Measurements from ENCODE around the gene CAVIN2.

Gene CAVIN2

GRCh38 chr2:191847764-191848163 lies 876 bp upstream of the CAVIN2 start:
- Histone ChIP-seq H3K36me3 (ENCODE audit: insufficient read depth, low read length) (no peaks in the 10 kb centered on the region), H2AFZ (ENCODE audit: low read length) (no peak overlapping the region), H3K4me2 (ENCODE audit: low read length) (no peak overlapping the region), H3F3A (ENCODE audit: insufficient read depth, low read length) (no peaks in the 10 kb centered on the region), H3K27ac (ENCODE audit: low read depth, low read length, poor library complexity, severe bottlenecking) (no peak overlapping the region), H4K20me1 (ENCODE audit: insufficient read depth, low read length) (no peaks in the 10 kb centered on the region), H3K4me1 (ENCODE audit: insufficient read depth, low read length, severe bottlenecking) (no peaks in the 10 kb centered on the region), H3K9me3 (ENCODE audit: low read length) (no peaks in the 10 kb centered on the region), H3K79me2 (ENCODE audit: insufficient read depth, low read length) (no peaks in the 10 kb centered on the region), H3K9ac (ENCODE audit: low read length) (no peak overlapping the region), H3K9me2 (ENCODE audit: low read depth, low read length) (no peaks in the 10 kb centered on the region), H3K27me3 (ENCODE audit: insufficient read depth, low read length) (no peaks in the 10 kb centered on the region), H3K4me3 (ENCODE audit: low read depth, low read length, poor library complexity, severe bottlenecking) (no peak overlapping the region)
- TF ChIP-seq CTCF (IDR thresholded peaks at IDR 0.05; ENCODE audit: low read length) = no peak
- TF ChIP-seq EZH2 (IDR thresholded peaks at IDR 0.05; ENCODE audit: borderline replicate concordance, low read length) = no peak

GRCh38 chr2:191845876-191846514 lies 893 bp downstream of the CAVIN2 start:
- Histone ChIP-seq H3K4me2 (ENCODE audit: low read length) (no peak overlapping the region), H3K9me2 (ENCODE audit: low read depth, low read length) (no peaks in the 10 kb centered on the region), H3K27ac (ENCODE audit: low read depth, low read length, poor library complexity, severe bottlenecking) (no peak overlapping the region), H3K9me3 (ENCODE audit: low read length) (no peaks in the 10 kb centered on the region), H3K79me2 (ENCODE audit: insufficient read depth, low read length) (no peaks in the 10 kb centered on the region), H3K36me3 (ENCODE audit: insufficient read depth, low read length) (no peaks in the 10 kb centered on the region), H3K4me3 (ENCODE audit: low read depth, low read length, poor library complexity, severe bottlenecking) (no peak overlapping the region), H2AFZ (ENCODE audit: low read length) (no peak overlapping the region), H3K27me3 (ENCODE audit: insufficient read depth, low read length) (no peaks in the 10 kb centered on the region), H3F3A (ENCODE audit: insufficient read depth, low read length) (no peaks in the 10 kb centered on the region), H3K9ac (ENCODE audit: low read length) (no peak overlapping the region), H3K4me1 (ENCODE audit: insufficient read depth, low read length, severe bottlenecking) (no peaks in the 10 kb centered on the region), H4K20me1 (ENCODE audit: insufficient read depth, low read length) (no peaks in the 10 kb centered on the region)
- TF ChIP-seq EZH2 (IDR thresholded peaks at IDR 0.05; ENCODE audit: borderline replicate concordance, low read length) = no peak
- TF ChIP-seq CTCF (IDR thresholded peaks at IDR 0.05; ENCODE audit: low read length) = no peak

GRCh38 chr2:191845248-191845715 lies 1.6 kb downstream of the CAVIN2 start:
- H3K9ac ChIP-seq (ENCODE audit: low read length) = no peak overlapping the region
- H2AFZ ChIP-seq (ENCODE audit: low read length) = no peak overlapping the region
- no peaks in the 10 kb centered on the region for H3K9me3 ChIP-seq (ENCODE audit: low read length)
- H3K79me2 ChIP-seq (ENCODE audit: insufficient read depth, low read length) = no peaks in the 10 kb centered on the region
- H3F3A ChIP-seq (ENCODE audit: insufficient read depth, low read length) = no peaks in the 10 kb centered on the region
- no peaks in the 10 kb centered on the region for H4K20me1 ChIP-seq (ENCODE audit: insufficient read depth, low read length)
- H3K4me2 ChIP-seq (ENCODE audit: low read length) = no peak overlapping the region
- H3K4me3 ChIP-seq (ENCODE audit: low read depth, low read length, poor library complexity, severe bottlenecking) = no peak overlapping the region
- H3K4me1 ChIP-seq (ENCODE audit: insufficient read depth, low read length, severe bottlenecking) = no peaks in the 10 kb centered on the region
- no peaks in the 10 kb centered on the region for H3K36me3 ChIP-seq (ENCODE audit: insufficient read depth, low read length)
- no peak for TF ChIP-seq CTCF (IDR thresholded peaks at IDR 0.05; ENCODE audit: low read length)
- no peak for TF ChIP-seq EZH2 (IDR thresholded peaks at IDR 0.05; ENCODE audit: borderline replicate concordance, low read length)
- no peaks in the 10 kb centered on the region for H3K9me2 ChIP-seq (ENCODE audit: low read depth, low read length)
- no peaks in the 10 kb centered on the region for H3K27me3 ChIP-seq (ENCODE audit: insufficient read depth, low read length)
- H3K27ac ChIP-seq (ENCODE audit: low read depth, low read length, poor library complexity, severe bottlenecking) = no peak overlapping the region

All from OCI-LY1 (cell line).